ENCODE measurements around the gene PLCD3.

The PLCD3 gene

DNA sequence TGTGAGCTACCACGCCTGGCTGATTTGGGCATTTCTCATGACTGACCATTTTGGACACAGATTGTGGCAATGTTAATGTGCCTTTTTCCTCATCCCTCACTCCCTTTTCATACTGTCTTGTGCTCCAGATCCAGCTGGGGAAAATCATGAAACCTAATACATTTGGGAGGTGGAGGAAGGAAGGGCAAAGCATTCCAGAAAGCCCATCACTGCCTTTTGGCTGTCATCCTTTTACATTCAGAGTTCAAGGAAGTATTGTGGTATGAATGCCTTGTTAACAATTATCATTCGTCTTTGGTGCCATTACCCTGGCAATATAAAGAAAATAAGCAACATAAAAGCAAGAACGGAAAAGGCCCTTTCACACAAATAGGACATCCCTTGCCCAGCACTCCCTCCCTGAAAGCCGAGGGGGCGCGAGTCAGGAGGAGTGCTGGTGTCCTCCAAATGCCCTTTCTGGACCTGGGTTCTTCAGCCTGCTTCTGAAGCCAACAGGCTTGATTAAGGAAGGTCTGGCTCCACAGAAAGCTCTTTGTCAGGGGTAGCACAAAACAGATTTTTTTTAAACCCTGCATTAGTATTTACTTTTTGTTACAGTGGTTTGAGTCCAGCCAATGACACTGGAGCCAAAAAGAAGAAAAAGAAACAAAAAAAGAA is 51.1 kb downstream of the PLCD3 start:
- 0 out of 2 replicates have a peak, but pooled peaks cover 6% of the 10 kb centered on the region for H4K20me1 ChIP-seq (ENCODE audit: insufficient read depth)
- H3K79me2 ChIP-seq (ENCODE audit: insufficient read depth, low read depth) = peaks cover 30% of the 10 kb centered on the region
- H3K27me3 ChIP-seq (ENCODE audit: insufficient read depth, low read depth) = no peaks in the 10 kb centered on the region

GRCh38 chr17:45077643-45078042 is 54.7 kb downstream of the PLCD3 start:
- Histone ChIP-seq H3K79me2 (ENCODE audit: insufficient read depth, low read depth) (peaks cover 59% of the 10 kb centered on the region), H2AFZ (ENCODE audit: low read depth) (no peak overlapping the region), H3K36me3 (ENCODE audit: insufficient read depth) (peaks cover 21% of the 10 kb centered on the region), H4K20me1 (ENCODE audit: insufficient read depth) (0 out of 2 replicates have a peak, but pooled peaks cover 11% of the 10 kb centered on the region), H3K4me3 (IDR thresholded peaks at IDR 0.05; ENCODE audit: insufficient read depth, low read depth, low read length) (no peak overlapping the region), H3K9ac (no peak overlapping the region), H3K4me2 (no peak overlapping the region), H3K4me1 (ENCODE audit: low read depth, poor library complexity, severe bottlenecking) (peaks cover 21% of the 10 kb centered on the region), H3K27ac (no peak overlapping the region), H3K27me3 (ENCODE audit: insufficient read depth, low read depth) (no peaks in the 10 kb centered on the region)
- TF ChIP-seq, protein P1, sequence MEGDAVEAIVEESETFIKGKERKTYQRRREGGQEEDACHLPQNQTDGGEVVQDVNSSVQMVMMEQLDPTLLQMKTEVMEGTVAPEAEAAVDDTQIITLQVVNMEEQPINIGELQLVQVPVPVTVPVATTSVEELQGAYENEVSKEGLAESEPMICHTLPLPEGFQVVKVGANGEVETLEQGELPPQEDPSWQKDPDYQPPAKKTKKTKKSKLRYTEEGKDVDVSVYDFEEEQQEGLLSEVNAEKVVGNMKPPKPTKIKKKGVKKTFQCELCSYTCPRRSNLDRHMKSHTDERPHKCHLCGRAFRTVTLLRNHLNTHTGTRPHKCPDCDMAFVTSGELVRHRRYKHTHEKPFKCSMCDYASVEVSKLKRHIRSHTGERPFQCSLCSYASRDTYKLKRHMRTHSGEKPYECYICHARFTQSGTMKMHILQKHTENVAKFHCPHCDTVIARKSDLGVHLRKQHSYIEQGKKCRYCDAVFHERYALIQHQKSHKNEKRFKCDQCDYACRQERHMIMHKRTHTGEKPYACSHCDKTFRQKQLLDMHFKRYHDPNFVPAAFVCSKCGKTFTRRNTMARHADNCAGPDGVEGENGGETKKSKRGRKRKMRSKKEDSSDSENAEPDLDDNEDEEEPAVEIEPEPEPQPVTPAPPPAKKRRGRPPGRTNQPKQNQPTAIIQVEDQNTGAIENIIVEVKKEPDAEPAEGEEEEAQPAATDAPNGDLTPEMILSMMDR (conservative IDR thresholded peaks at IDR 0.05; ENCODE audit: low read depth, low read length) = no peak

More for the DNA sequence above, 51.1 kb downstream of the PLCD3 start:
- TF ChIP-seq, protein P1 (conservative IDR thresholded peaks at IDR 0.05; ENCODE audit: low read depth, low read length) = no peak
- peaks cover 19% of the 10 kb centered on the region for H3K36me3 ChIP-seq (ENCODE audit: insufficient read depth)
- H2AFZ ChIP-seq (ENCODE audit: low read depth) = no peak overlapping the region
- no peak overlapping the region for H3K9ac ChIP-seq
- H3K4me2 ChIP-seq = no peak overlapping the region
- peaks cover 16% of the 10 kb centered on the region for H3K4me1 ChIP-seq (ENCODE audit: low read depth, poor library complexity, severe bottlenecking)
- no peak overlapping the region for H3K27ac ChIP-seq
- H3K4me3 ChIP-seq (IDR thresholded peaks at IDR 0.05; ENCODE audit: insufficient read depth, low read depth, low read length) = no peak overlapping the region

DNA sequence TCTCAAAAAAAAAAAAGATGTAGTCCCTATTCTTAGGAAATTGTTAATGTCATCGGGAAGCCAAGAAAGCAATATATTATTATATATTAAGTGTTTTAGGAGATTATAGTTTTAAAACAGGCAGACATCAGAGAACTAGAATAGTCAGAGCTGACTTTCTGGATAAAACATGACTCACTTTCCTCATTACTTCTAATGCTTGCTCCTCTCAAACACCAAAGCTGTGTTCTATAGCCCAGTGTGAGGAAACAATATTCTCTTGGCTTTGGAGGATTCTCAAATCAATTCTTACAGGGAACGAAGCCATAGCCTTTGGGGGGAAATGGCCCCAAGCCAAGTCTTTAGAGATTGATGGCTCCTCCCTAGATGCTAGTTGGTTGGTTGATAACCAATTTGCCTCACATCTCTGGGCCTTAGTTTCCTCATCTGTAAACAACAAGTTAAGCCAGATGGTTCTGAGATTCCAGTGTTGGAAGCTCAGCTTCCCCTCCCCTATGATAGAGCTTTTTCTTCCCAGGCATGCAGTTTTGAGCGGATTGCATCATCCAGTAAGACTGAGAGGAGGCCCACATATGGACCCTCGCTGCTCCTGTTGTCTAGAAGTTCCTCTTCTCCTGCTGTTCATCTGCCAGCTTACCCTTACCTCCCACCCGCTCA is 58.8 kb downstream of the PLCD3 start:
- H3K36me3 ChIP-seq (ENCODE audit: insufficient read depth) = peaks cover 6% of the 10 kb centered on the region; the same call in 1 of the 2 replicates

GRCh38 chr17:45070809-45071208 is 61.5 kb downstream of the PLCD3 start:
- Histone ChIP-seq H3K36me3 (ENCODE audit: insufficient read depth) (0 out of 2 replicates have a peak, but pooled peaks cover 3% of the 10 kb centered on the region), H3K4me1 (ENCODE audit: low read depth, poor library complexity, severe bottlenecking) (peaks cover 9% of the 10 kb centered on the region), H3K9ac (no peak overlapping the region), H3K27me3 (ENCODE audit: insufficient read depth, low read depth) (no peaks in the 10 kb centered on the region), H3K4me2 (no peak overlapping the region), H4K20me1 (ENCODE audit: insufficient read depth) (peaks cover 6% of the 10 kb centered on the region; the same call in 1 of the 2 replicates), H3K79me2 (ENCODE audit: insufficient read depth, low read depth) (peaks cover 82% of the 10 kb centered on the region), H3K4me3 (IDR thresholded peaks at IDR 0.05; ENCODE audit: insufficient read depth, low read depth, low read length) (no peak overlapping the region), H2AFZ (ENCODE audit: low read depth) (no peak overlapping the region), H3K27ac (no peak overlapping the region)
- TF ChIP-seq, protein P1 (conservative IDR thresholded peaks at IDR 0.05; ENCODE audit: low read depth, low read length) = no peak

More for the DNA sequence above, 58.8 kb downstream of the PLCD3 start:
- Histone ChIP-seq H3K4me2 (no peak overlapping the region), H3K27ac (no peak overlapping the region), H2AFZ (ENCODE audit: low read depth) (no peak overlapping the region), H4K20me1 (ENCODE audit: insufficient read depth) (peaks cover 11% of the 10 kb centered on the region; the same call in 1 of the 2 replicates), H3K9ac (no peak overlapping the region), H3K4me3 (IDR thresholded peaks at IDR 0.05; ENCODE audit: insufficient read depth, low read depth, low read length) (no peak overlapping the region), H3K27me3 (ENCODE audit: insufficient read depth, low read depth) (no peaks in the 10 kb centered on the region), H3K79me2 (ENCODE audit: insufficient read depth, low read depth) (peaks cover 83% of the 10 kb centered on the region), H3K4me1 (ENCODE audit: low read depth, poor library complexity, severe bottlenecking) (peaks cover 28% of the 10 kb centered on the region)
- TF ChIP-seq, protein P1 (conservative IDR thresholded peaks at IDR 0.05; ENCODE audit: low read depth, low read length) = no peak
